Adipocyte (in vitro differentiated cells): Measurements from ENCODE around the gene UXS1.
A peak's percentile ranks its signal among the peaks of the same experiment; 100 is the strongest.

Source experiments
- DNase-seq: peaks from one replicate; pipeline ENCODE4 v3.0.0-alpha.2; 2015; ENCODE audit warnings: low read depth
- H3K27me3 ChIP-seq: replicated peaks from 2 replicates; pipeline ENCODE4 v1.7.0; 2013; ENCODE audit warnings: mild to moderate bottlenecking, low read length, moderate library complexity; ENCODE audit not compliant: control insufficient read depth, insufficient read depth
- H3K36me3 ChIP-seq: 2 replicates; pipeline ENCODE4 v1.7.0; 2013; ENCODE audit warnings: low read length, mild to moderate bottlenecking, moderate library complexity; ENCODE audit not compliant: control insufficient read depth, insufficient read depth, severe bottlenecking
- H3K4me1 ChIP-seq: 2 replicates; pipeline ENCODE4 v1.7.0; 2013; ENCODE audit warnings: mild to moderate bottlenecking, low read length, moderate library complexity; ENCODE audit not compliant: control insufficient read depth, insufficient read depth
- H3K4me3 ChIP-seq: 2 replicates; pipeline ENCODE4 v1.7.0; 2013; ENCODE audit warnings: mild to moderate bottlenecking, low read length, moderate library complexity
- H3K9ac ChIP-seq: 2 replicates; pipeline ENCODE4 v1.7.0; 2013; ENCODE audit warnings: mild to moderate bottlenecking, low read length, moderate library complexity
- H3K9me3 ChIP-seq: 2 replicates; pipeline ENCODE4 v1.7.0; 2013; ENCODE audit warnings: mild to moderate bottlenecking, low read length, moderate library complexity; ENCODE audit not compliant: control insufficient read depth

The UXS1 gene

GRCh38 chr2:106189325-106189724, 4.8 kb downstream of the UXS1 start:
- H3K4me1 ChIP-seq, result peaks cover 10% of the 10 kb centered on the region
- H3K9me3 ChIP-seq, result no peaks in the 10 kb centered on the region
- DNase-seq, result no peak

GRCh38 chr2:106187273-106187891, 6.7 kb downstream of the UXS1 start:
- H3K27me3 ChIP-seq, result no peaks in the 10 kb centered on the region
- H3K9ac ChIP-seq, result no peak overlapping the region
- no peak for DNase-seq
- peaks cover under 1% of the 10 kb centered on the region for H3K4me1 ChIP-seq
- H3K4me3 ChIP-seq, result no peak overlapping the region
- no peaks in the 10 kb centered on the region for H3K9me3 ChIP-seq
- H3K36me3 ChIP-seq, result no peaks in the 10 kb centered on the region

More at GRCh38 chr2:106189325-106189724, 4.8 kb downstream of the UXS1 start:
- H3K36me3 ChIP-seq, result no peaks in the 10 kb centered on the region
- no peak overlapping the region for H3K4me3 ChIP-seq
- no peak overlapping the region for H3K9ac ChIP-seq
- no peaks in the 10 kb centered on the region for H3K27me3 ChIP-seq

- no peak for DNase-seq
- Histone ChIP-seq H3K4me1 (no peaks in the 10 kb centered on the region), H3K36me3 (no peaks in the 10 kb centered on the region), H3K4me3 (no peak overlapping the region), H3K9ac (no peak overlapping the region), H3K27me3 (no peaks in the 10 kb centered on the region), H3K9me3 (no peaks in the 10 kb centered on the region)
Observed at GRCh38 chr2:106185475-106186184, 8.5 kb downstream of the UXS1 start.

GRCh38 chr2:106184857-106185256, 9.2 kb downstream of the UXS1 start:
- no peaks in the 10 kb centered on the region for H3K36me3 ChIP-seq
- no peak for DNase-seq
- H3K4me3 ChIP-seq, result no peak overlapping the region
- no peaks in the 10 kb centered on the region for H3K4me1 ChIP-seq
- H3K9me3 ChIP-seq, result no peaks in the 10 kb centered on the region
- no peak overlapping the region for H3K9ac ChIP-seq
- no peaks in the 10 kb centered on the region for H3K27me3 ChIP-seq

DNA sequence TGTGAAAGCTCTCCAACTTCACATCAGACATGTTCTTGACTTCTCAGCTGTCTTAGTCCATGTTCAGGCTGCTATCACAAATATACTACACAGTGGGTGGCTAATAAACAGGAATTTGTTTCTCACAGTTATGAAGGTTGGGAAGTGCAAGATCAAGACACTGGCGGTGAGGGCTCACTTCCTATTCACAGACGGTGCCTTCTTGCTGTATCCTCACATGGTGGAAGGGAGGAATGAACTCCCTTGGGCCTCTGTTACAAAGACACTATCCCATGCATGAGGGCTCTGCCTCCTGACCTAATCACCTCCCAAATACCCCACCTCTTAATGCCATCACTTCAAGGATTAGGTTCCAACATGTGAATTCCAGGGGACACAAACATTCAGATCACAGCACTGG, 9.7 kb downstream of the UXS1 start:
- Histone ChIP-seq H3K9ac (no peak overlapping the region), H3K4me1 (no peaks in the 10 kb centered on the region), H3K9me3 (no peaks in the 10 kb centered on the region), H3K27me3 (no peaks in the 10 kb centered on the region), H3K4me3 (no peak overlapping the region), H3K36me3 (no peaks in the 10 kb centered on the region)
- DNase-seq, result no peak

DNA sequence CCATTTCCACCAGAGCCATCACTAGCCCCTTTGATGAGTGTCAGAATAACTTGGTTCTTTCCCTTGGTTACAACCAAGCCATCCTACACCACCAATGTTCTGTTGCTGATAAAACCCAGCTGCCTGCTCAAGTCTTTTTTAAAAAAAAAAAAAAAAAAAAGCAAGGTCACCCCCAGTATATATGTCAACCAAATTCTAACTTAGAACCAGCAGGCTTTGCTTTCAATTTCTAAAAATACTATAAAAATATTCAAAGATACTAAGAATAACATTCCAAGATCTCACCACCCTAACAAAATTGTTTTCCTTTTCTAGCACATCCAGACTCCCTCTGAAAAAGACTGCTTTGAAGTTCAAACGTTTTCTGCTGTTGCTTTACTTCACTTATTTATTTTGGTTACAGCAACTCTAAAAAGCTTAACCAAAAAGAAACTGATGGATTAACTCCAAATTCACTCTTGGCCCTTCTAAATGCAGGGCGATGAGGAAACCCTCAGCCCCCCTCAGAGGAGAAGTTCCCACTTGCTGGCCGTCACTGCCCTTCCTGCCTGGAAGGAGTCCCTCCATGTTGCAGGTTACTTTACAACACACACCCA, 10.9 kb downstream of the UXS1 start:
- Histone ChIP-seq H3K9me3 (no peaks in the 10 kb centered on the region), H3K27me3 (no peaks in the 10 kb centered on the region), H3K4me3 (no peak overlapping the region), H3K4me1 (no peaks in the 10 kb centered on the region), H3K36me3 (no peaks in the 10 kb centered on the region), H3K9ac (no peak overlapping the region)
- peak; percentile 39 for DNase-seq

DNA sequence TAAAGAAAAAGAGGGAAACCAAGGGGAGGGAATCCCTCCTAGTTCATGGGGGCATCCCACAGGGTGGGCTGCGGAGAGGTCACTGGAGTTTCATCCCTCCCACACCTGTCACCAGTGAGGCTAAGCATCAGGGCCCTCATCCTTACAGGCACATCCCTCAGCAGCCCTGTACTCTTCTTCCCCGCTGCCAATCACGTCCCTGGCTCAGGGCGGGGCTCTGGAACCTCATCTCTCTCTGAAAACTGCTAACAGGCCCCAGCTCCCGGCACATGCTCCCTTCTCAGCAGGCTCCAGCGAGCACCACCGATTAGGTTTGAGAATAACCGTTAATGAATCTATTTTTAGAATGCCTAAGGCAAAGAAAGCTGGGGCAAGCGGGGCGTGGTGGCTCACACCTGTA, 13.0 kb downstream of the UXS1 start:
- Histone ChIP-seq H3K4me1 (no peaks in the 10 kb centered on the region), H3K9ac (no peak overlapping the region), H3K36me3 (no peaks in the 10 kb centered on the region), H3K4me3 (no peak overlapping the region), H3K27me3 (no peaks in the 10 kb centered on the region), H3K9me3 (no peaks in the 10 kb centered on the region)
- DNase-seq, result no peak

GRCh38 chr2:106180602-106181001, 13.5 kb downstream of the UXS1 start:
- Histone ChIP-seq H3K36me3 (no peaks in the 10 kb centered on the region), H3K4me3 (no peak overlapping the region), H3K9ac (no peak overlapping the region), H3K27me3 (no peaks in the 10 kb centered on the region), H3K4me1 (no peaks in the 10 kb centered on the region), H3K9me3 (no peaks in the 10 kb centered on the region)
- no peak for DNase-seq

DNA sequence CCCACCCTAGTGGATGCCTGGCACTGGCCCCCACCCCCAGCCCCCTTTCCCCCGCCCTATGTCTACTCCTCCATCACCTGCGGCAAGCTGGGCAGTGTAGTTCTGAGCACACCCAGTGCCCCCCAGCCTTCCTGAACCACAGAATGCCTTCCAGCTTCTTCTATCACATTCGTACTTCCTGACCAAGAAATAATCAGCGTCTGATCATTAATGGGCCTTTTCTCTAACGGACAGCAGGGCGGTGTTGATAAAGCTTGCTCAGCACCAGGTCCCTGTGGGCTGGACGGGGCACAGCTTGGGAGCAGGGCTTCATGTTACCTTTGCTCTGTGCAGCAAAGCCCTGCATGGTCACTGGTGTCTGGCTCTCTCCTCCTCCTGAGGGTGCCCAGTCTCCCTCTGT, 15.4 kb downstream of the UXS1 start:
- Histone ChIP-seq H3K9ac (no peak overlapping the region), H3K36me3 (no peaks in the 10 kb centered on the region), H3K27me3 (no peaks in the 10 kb centered on the region), H3K4me3 (no peak overlapping the region), H3K4me1 (no peaks in the 10 kb centered on the region), H3K9me3 (no peaks in the 10 kb centered on the region)
- DNase-seq, result no peak

DNA sequence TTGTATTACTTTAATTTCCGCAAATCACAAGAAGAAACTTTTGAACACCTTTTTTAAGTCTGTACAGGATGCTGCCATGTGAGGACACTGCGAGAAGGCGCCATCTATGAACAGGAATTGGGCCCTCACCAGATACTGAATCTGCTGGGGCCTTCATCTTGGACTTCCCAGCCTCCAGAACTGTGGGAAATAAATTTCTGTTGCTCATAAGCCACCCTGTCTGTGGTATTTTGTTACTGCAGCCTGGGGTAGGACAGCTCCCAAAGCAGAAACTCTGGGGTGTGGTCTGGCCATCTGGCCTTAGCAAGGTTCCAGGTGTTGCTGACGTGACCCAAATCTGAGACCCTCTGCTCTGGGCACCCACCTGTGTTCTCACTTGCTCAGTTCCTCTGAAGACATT, 16.5 kb downstream of the UXS1 start:
- DNase-seq, result no peak
- H3K4me3 ChIP-seq, result no peak overlapping the region
- H3K27me3 ChIP-seq, result no peaks in the 10 kb centered on the region
- no peaks in the 10 kb centered on the region for H3K4me1 ChIP-seq
- H3K9ac ChIP-seq, result no peak overlapping the region
- no peaks in the 10 kb centered on the region for H3K36me3 ChIP-seq
- H3K9me3 ChIP-seq, result no peaks in the 10 kb centered on the region

GRCh38 chr2:106176446-106177099, 17.5 kb downstream of the UXS1 start:
- no peaks in the 10 kb centered on the region for H3K27me3 ChIP-seq
- H3K4me1 ChIP-seq, result no peaks in the 10 kb centered on the region
- no peak for DNase-seq

More at GRCh38 chr2:106176446-106177099, 17.5 kb downstream of the UXS1 start:
- Histone ChIP-seq H3K4me3 (no peak overlapping the region), H3K36me3 (no peaks in the 10 kb centered on the region), H3K9me3 (no peaks in the 10 kb centered on the region), H3K9ac (no peak overlapping the region)
